SK-N-SH (cell line): ENCODE measurements around the gene SETBP1. TPM values are rescaled to one million over a fixed set of nuclear protein-coding genes. Genes with fewer than 3 reads are reported as not detected.

Experiments used
- CTCF ChIA-PET: fragments of 300-600, 350-600 bp; formaldehyde crosslinking; extraction: SDS; loops from one replicate; lab custom pipeline; 2021; lab: Yijun Ruan, JAX
- POLR2A ChIA-PET: fragments of 350-600 bp; sonication (Branson Sonifier 250); formaldehyde crosslinking; extraction: SDS; loops from one replicate; lab custom pipeline; 2020; ENCODE audit warnings: antibody characterized with exemption, inconsistent platforms; lab: Yijun Ruan, JAX
- DNase-seq: peaks from one replicate; pipeline ENCODE4 v3.0.0; 2012
- H2AFZ ChIP-seq: fragments of 200-600 bp; sonication (generic); 2 replicates; pipeline ENCODE4 v1.8.1; 2016; ENCODE audit warnings: antibody characterized with exemption, mild to moderate bottlenecking, low read depth
- H3F3A ChIP-seq: fragments of 200-600 bp; sonication (generic); replicated peaks from 2 replicates; pipeline ENCODE3; 2016; ENCODE audit warnings: antibody characterized with exemption, mild to moderate bottlenecking; ENCODE audit not compliant: insufficient read depth
- H3K27ac ChIP-seq, 2 experiments: fragments of 200-500 bp in 1 of 2; fragments of 200-600 bp in 1 of 2; sonication (Bioruptor generic) in 1 of 2; sonication (generic), shearing (Covaris generic) in 1 of 2; 2 replicates each; pipeline versions ENCODE4 v1.5.1 to v1.6.1; 2014 to 2016; ENCODE audit warnings: low read depth in 2 of 2, inconsistent platforms in 1 of 2, low read length in 1 of 2, mild to moderate bottlenecking in 1 of 2, mixed read lengths in 1 of 2
- H3K27me3 ChIP-seq: fragments of 200-600 bp; sonication (generic), shearing (Covaris generic); 2 replicates; pipeline ENCODE4 v1.6.1; 2016; ENCODE audit warnings: mixed run types; ENCODE audit not compliant: insufficient read depth
- H3K36me3 ChIP-seq, 2 experiments: fragments of 200-500 bp in 1 of 2; fragments of 200-600 bp in 1 of 2; sonication (Bioruptor generic) in 1 of 2; sonication (generic) in 1 of 2; replicated peaks in 1 of 2; 2 replicates each; pipeline versions ENCODE3 to v1.5.1; 2014 to 2016; ENCODE audit warnings: low read length in 1 of 2, mild to moderate bottlenecking in 1 of 2; ENCODE audit not compliant: insufficient read depth in 2 of 2, control insufficient read depth in 1 of 2
- H3K4me1 ChIP-seq, 2 experiments: fragments of 200-500 bp in 1 of 2; fragments of 200-600 bp in 1 of 2; sonication (Bioruptor generic) in 1 of 2; sonication (generic), shearing (Covaris generic) in 1 of 2; 2 replicates each; pipeline versions ENCODE4 v1.5.1 to v1.6.1; 2014 to 2016; ENCODE audit warnings: low read depth in 1 of 2, low read length in 1 of 2, mixed run types in 1 of 2; ENCODE audit not compliant: insufficient read depth in 2 of 2, control insufficient read depth in 1 of 2
- H3K4me2 ChIP-seq: fragments of 200-600 bp; sonication (generic), shearing (Covaris generic); 2 replicates; pipeline ENCODE4 v1.6.1; 2017; ENCODE audit warnings: mixed run types
- H3K4me3 ChIP-seq, 2 experiments: fragments of 200-500 bp in 1 of 2; fragments of 200-600 bp in 1 of 2; sonication (Bioruptor generic) in 1 of 2; sonication (generic), shearing (Covaris generic) in 1 of 2; 2 replicates each; pipeline versions ENCODE4 v1.5.1 to v1.8.1; 2014 to 2016; ENCODE audit warnings: low read depth in 2 of 2, inconsistent platforms in 1 of 2, low read length in 1 of 2, mild to moderate bottlenecking in 1 of 2, mixed read lengths in 1 of 2, moderate library complexity in 1 of 2
- H3K79me2 ChIP-seq: fragments of 200-600 bp; sonication (generic); 2 replicates; pipeline ENCODE4 v1.8.1; 2017; ENCODE audit warnings: mild to moderate bottlenecking; ENCODE audit not compliant: insufficient read depth
- H3K9ac ChIP-seq: fragments of 200-600 bp; sonication (generic); 2 replicates; pipeline ENCODE4 v1.6.1; 2017; ENCODE audit warnings: mixed run types
- H3K9me2 ChIP-seq: fragments of 200-600 bp; sonication (generic); 2 replicates; pipeline ENCODE4 v1.6.1; 2017; ENCODE audit warnings: mixed run types
- H3K9me3 ChIP-seq: fragments of 200-600 bp; sonication (generic); 2 replicates; pipeline ENCODE4 v1.6.1; 2017; ENCODE audit warnings: mixed run types, mild to moderate bottlenecking, moderate library complexity
- H4K20me1 ChIP-seq: fragments of 200-600 bp; sonication (generic); 2 replicates; pipeline ENCODE4 v1.6.1; 2017; ENCODE audit warnings: mild to moderate bottlenecking, mixed run types; ENCODE audit not compliant: insufficient read depth
- CHD2 ChIP-seq: fragments of 150-350 bp; IDR thresholded peaks from 2 replicates; pipeline ENCODE4 v1.6.1; 2018; ENCODE audit warnings: low read length; ENCODE audit not compliant: partially characterized antibody
- CTCF ChIP-seq: fragments of 200-600 bp; sonication (generic); IDR thresholded peaks from 2 replicates; pipeline ENCODE4 v1.6.1; 2017; ENCODE audit warnings: antibody characterized with exemption, mild to moderate bottlenecking, moderate library complexity
- ELF1 ChIP-seq: IDR thresholded peaks from 2 replicates; pipeline ENCODE4 v1.4.0; 2012
- EP300 ChIP-seq, 2 experiments: IDR thresholded peaks; 2 replicates each; pipeline versions ENCODE4 v1.4.0 to v1.6.1; 2012; ENCODE audit warnings: borderline replicate concordance in 1 of 2, low read depth in 1 of 2, low read length in 1 of 2
- EZH2phosphoT487 ChIP-seq: fragments of 200-600 bp; sonication (generic); IDR thresholded peaks from 2 replicates; pipeline ENCODE4 v1.6.1; 2017; ENCODE audit warnings: low read depth, mixed run types, mild to moderate bottlenecking, antibody characterized with exemption, moderate library complexity, borderline replicate concordance
- GATA2 ChIP-seq: sonication (generic); formaldehyde crosslinking; IDR thresholded peaks from 2 replicates; pipeline ENCODE4 v1.5.0; 2020; ENCODE audit warnings: mild to moderate bottlenecking, missing genetic modification reagents
- MEF2A ChIP-seq: IDR thresholded peaks from 2 replicates; pipeline ENCODE4 v1.4.0; 2012; ENCODE audit warnings: low read depth, borderline replicate concordance
- MXI1 ChIP-seq: IDR thresholded peaks from 2 replicates; pipeline ENCODE4 v1.6.1; 2012; ENCODE audit warnings: mild to moderate bottlenecking, low read depth, low read length, improper control_type of control experiment
- NFIC ChIP-seq: IDR thresholded peaks from 2 replicates; pipeline ENCODE4 v1.4.0; 2012; ENCODE audit warnings: borderline replicate concordance
- NRF1 ChIP-seq: IDR thresholded peaks from 2 replicates; pipeline ENCODE4 v1.6.1; 2012; ENCODE audit warnings: low read depth, mild to moderate bottlenecking, low read length
- PBX3 ChIP-seq: IDR thresholded peaks from 2 replicates; pipeline ENCODE4; 2012
- RAD21 ChIP-seq: IDR thresholded peaks from 2 replicates; pipeline ENCODE4 v1.6.1; 2012; ENCODE audit warnings: mild to moderate bottlenecking, low read length
- REST ChIP-seq: IDR thresholded peaks from 2 replicates; pipeline ENCODE4 v1.6.1; 2012; ENCODE audit warnings: mild to moderate bottlenecking, low read depth, low read length, moderate library complexity
- RXRA ChIP-seq: IDR thresholded peaks from 2 replicates; pipeline ENCODE4 v1.4.0; 2012; ENCODE audit warnings: low read depth, mild to moderate bottlenecking, borderline replicate concordance
- SIN3A ChIP-seq: IDR thresholded peaks from 2 replicates; pipeline ENCODE4 v1.6.1; 2012; ENCODE audit warnings: low read depth, mild to moderate bottlenecking, low read length, moderate library complexity, borderline replicate concordance
- SMC3 ChIP-seq: IDR thresholded peaks from 2 replicates; pipeline ENCODE4 v1.6.1; 2012; ENCODE audit warnings: low read depth, low read length, improper control_type of control experiment
- TEAD4 ChIP-seq: IDR thresholded peaks from 2 replicates; pipeline ENCODE4 v1.4.0; 2012; ENCODE audit warnings: mild to moderate bottlenecking, borderline replicate concordance; ENCODE audit not compliant: insufficient read depth
- USF2 ChIP-seq: fragments of 150-350 bp; IDR thresholded peaks from 2 replicates; pipeline ENCODE4 v1.6.1; 2017; ENCODE audit warnings: antibody characterized with exemption, low read length, low read depth, borderline replicate concordance
- ZBTB33 ChIP-seq: IDR thresholded peaks from 2 replicates; pipeline ENCODE4 v1.4.0; 2012; ENCODE audit warnings: low read depth, borderline replicate concordance
- WGBS: methylation state at CpG from one replicate; pipeline ENCODE4 v1.1.6; 2017; ENCODE audit warnings: low lambda C conversion rate; 5-methylcytosine and 5-hydroxymethylcytosine counted together
- polyA plus RNA-seq, 3 experiments: library from polyadenylated mRNA; depleted of rRNA; stranded (reverse); fragments of >200 nt; gene quantifications; 2 replicates each; pipeline ENCODE4 v1.2.3, GENCODE V29; 2012

SETBP1 gene
- polyA plus RNA-seq, 1 of the 3 experiments (the other 2 are of a cell fraction), result 3.0 TPM

- no peak for TF ChIP-seq USF2
Measured at GRCh38 chr18:44636241-44636640, 44.4 kb upstream of the SETBP1 start (continued).

- WGBS, result 49% methylated on average over 5 of the region's 5 CpGs
- DNase-seq, result no peak
- Histone ChIP-seq H4K20me1 (no peaks in the 10 kb centered on the region), H3K27me3 (no peaks in the 10 kb centered on the region), H3F3A (no peaks in the 10 kb centered on the region), H3K9me3 (no peaks in the 10 kb centered on the region), H2AFZ (no peak overlapping the region; the same call in 1 of the 2 replicates), H3K79me2 (no peaks in the 10 kb centered on the region), H3K4me1 (no peaks in the 10 kb centered on the region), H3K4me2 (no peak overlapping the region), H3K27ac (no peak overlapping the region), H3K9me2 (no peaks in the 10 kb centered on the region), H3K9ac (no peak overlapping the region), H3K4me3 (no peak overlapping the region), H3K36me3 (no peaks in the 10 kb centered on the region)
- ChIA-PET CTCF (no interaction called here), POLR2A (no interaction called here)
- TF ChIP-seq EP300 (IDR thresholded peaks at IDR 0.05; ENCODE audit: borderline replicate concordance in 1 of 2, low read depth in 1 of 2, low read length in 1 of 2), result no peak
- TF ChIP-seq NRF1, result no peak
- TF ChIP-seq REST, result no peak
- no peak for TF ChIP-seq GATA2 (CRISPR knock-in tag)
- no peak for TF ChIP-seq ZBTB33
- no peak for TF ChIP-seq EZH2phosphoT487
- TF ChIP-seq CTCF, result no peak
- TF ChIP-seq MXI1, result no peak
- TF ChIP-seq MEF2A, result no peak
- TF ChIP-seq RXRA, result no peak
- TF ChIP-seq CHD2, result no peak
- no peak for TF ChIP-seq TEAD4
- TF ChIP-seq ELF1, result no peak
- TF ChIP-seq SIN3A, result no peak
- no peak for TF ChIP-seq USF2
- TF ChIP-seq NFIC, result no peak
- TF ChIP-seq RAD21, result no peak
- TF ChIP-seq SMC3, result no peak
- TF ChIP-seq PBX3, result no peak
Measured at GRCh38 chr18:44637210-44638033, 43.3 kb upstream of the SETBP1 start.
